K562 (cell line): ENCODE measurements around the gene SPATA33. TPM values are rescaled to one million over a fixed set of nuclear protein-coding genes. Genes with fewer than 3 reads are reported as not detected.

Source experiments
- ATAC-seq: fragments of 200-7000 bp; cut with Tn5 transposase; 3 replicates; pipeline ENCODE4 v1.9.1; 2020; ENCODE audit warnings: moderate library complexity
- BruUV-seq: library from RNA; stranded (reverse); fragments of 400-500 nt; replicated peaks from 2 replicates; lab custom pipeline; 2021; lab: Mats Ljungman, UMichigan
- CTCF ChIA-PET: fragments of 300-600 bp; formaldehyde crosslinking; extraction: SDS; loops from one replicate; lab custom pipeline; 2021; ENCODE audit warnings: low intra/inter-chr PET ratio; lab: Yijun Ruan, JAX
- POLR2A ChIA-PET: fragments of 300-600, 350-650 bp; sonication (Branson Sonifier 250); formaldehyde crosslinking; extraction: SDS; loops from one replicate; lab custom pipeline; 2021; ENCODE audit warnings: antibody characterized with exemption, inconsistent platforms; lab: Yijun Ruan, JAX
- DNase-seq, 4 experiments: peaks; one replicate each; pipeline versions ENCODE4 v3.0.0 to v3.0.0-alpha.2; 2011 to 2018; ENCODE audit warnings: low spot score in 3 of 4, mixed read lengths in 3 of 4; ENCODE audit errors: extremely low read depth in 1 of 4
- FAIRE-seq: peaks from 2 replicates; lab custom pipeline; 2011; peaks lifted over from hg19 to GRCh38; lab: Jason Lieb, UNC
- H2AFZ ChIP-seq: 2 replicates; pipeline ENCODE4 v1.6.0; 2011; ENCODE audit warnings: low read depth, low read length, control low read depth, inconsistent platforms
- H3K27ac ChIP-seq: fragments of 200-600 bp; 3 replicates; pipeline ENCODE4 v1.8.0; 2011; ENCODE audit warnings: low read depth, mild to moderate bottlenecking, control low read depth, inconsistent platforms, low read length, moderate library complexity, mixed read lengths; ENCODE audit errors: extremely low read depth
- H3K27me3 ChIP-seq, 2 experiments: fragments of 300-600 bp in 1 of 2; 2 replicates in 1 of 2; 3 replicates in 1 of 2; pipeline versions ENCODE4 v1.6.0 to v1.8.0; 2011; ENCODE audit warnings: inconsistent platforms in 2 of 2, low read length in 2 of 2, mild to moderate bottlenecking in 1 of 2, mixed read lengths in 1 of 2, moderate library complexity in 1 of 2; ENCODE audit not compliant: control insufficient read depth in 2 of 2, insufficient read depth in 2 of 2
- H3K36me3 ChIP-seq: fragments of 300-600 bp; 3 replicates; pipeline ENCODE4 v1.8.0; 2011; ENCODE audit warnings: mild to moderate bottlenecking, low read length, inconsistent platforms; ENCODE audit not compliant: control insufficient read depth, insufficient read depth
- H3K4me1 ChIP-seq, 2 experiments: fragments of 200-600 bp in 1 of 2; replicated peaks in 1 of 2; 2 replicates in 1 of 2; 3 replicates in 1 of 2; pipeline versions ENCODE4 v1.5.1 to v1.8.0; 2011; ENCODE audit warnings: inconsistent platforms in 2 of 2, low read length in 2 of 2, mild to moderate bottlenecking in 1 of 2, mixed read lengths in 1 of 2, moderate library complexity in 1 of 2; ENCODE audit not compliant: control insufficient read depth in 2 of 2, insufficient read depth in 2 of 2
- H3K4me2 ChIP-seq: 2 replicates; pipeline ENCODE4 v1.6.1; 2011; ENCODE audit warnings: low read length, control low read depth, inconsistent platforms, mixed read lengths; ENCODE audit not compliant: insufficient read depth
- H3K4me3 ChIP-seq: fragments of 200-600 bp; sonication (generic), shearing (Covaris generic); 2 replicates; pipeline ENCODE4 v1.5.1; 2016; ENCODE audit warnings: control low read depth, inconsistent platforms
- H3K79me2 ChIP-seq: fragments of 200-600 bp; 3 replicates; pipeline ENCODE4 v1.8.0; 2011; ENCODE audit warnings: low read length, inconsistent platforms; ENCODE audit not compliant: control insufficient read depth, insufficient read depth
- H3K9ac ChIP-seq, 2 experiments: 2 replicates each; pipeline versions ENCODE4 v1.6.0 to v1.6.1; 2011; ENCODE audit warnings: low read depth in 2 of 2, low read length in 2 of 2, control low read depth in 1 of 2, inconsistent platforms in 1 of 2, mild to moderate bottlenecking in 1 of 2, mixed read lengths in 1 of 2; ENCODE audit not compliant: insufficient read depth in 1 of 2
- H3K9me1 ChIP-seq: one replicate; pipeline ENCODE4 v1.6.0; 2011; ENCODE audit warnings: inconsistent platforms, mild to moderate bottlenecking, low read length, moderate library complexity; ENCODE audit not compliant: control insufficient read depth, insufficient read depth
- H3K9me3 ChIP-seq: replicated peaks from 2 replicates; pipeline ENCODE4 v1.5.1; 2011; ENCODE audit warnings: low read depth, low read length, inconsistent platforms; ENCODE audit not compliant: control insufficient read depth, insufficient read depth
- H4K20me1 ChIP-seq: replicated peaks from 2 replicates; pipeline ENCODE4 v1.6.1; 2011; ENCODE audit warnings: low read length, inconsistent platforms, mixed read lengths; ENCODE audit not compliant: control insufficient read depth, insufficient read depth
- BMI1 ChIP-seq: fragments of 150-350 bp; IDR thresholded peaks from 2 replicates; pipeline ENCODE4 v1.6.1; 2014; ENCODE audit warnings: low read length
- ESRRB ChIP-seq: fragments of 250-450 bp; sonication (Bioruptor Pico); IDR thresholded peaks from 2 replicates; pipeline ENCODE4 v1.5.0; 2020; ENCODE audit warnings: mild to moderate bottlenecking, moderate library complexity, borderline replicate concordance
- EZH2 ChIP-seq: IDR thresholded peaks from 2 replicates; pipeline ENCODE4 v1.6.1; 2012; ENCODE audit warnings: low read depth, mild to moderate bottlenecking, inconsistent platforms, low read length, borderline replicate concordance
- FOXJ3 ChIP-seq: sonication (generic); formaldehyde crosslinking; IDR thresholded peaks from 2 replicates; pipeline ENCODE4 v1.4.0; 2020; ENCODE audit warnings: mild to moderate bottlenecking, missing genetic modification reagents
- KHSRP ChIP-seq: fragments of 450-650 bp; IDR thresholded peaks from 2 replicates; pipeline ENCODE4 v1.6.1; 2017
- NEUROD1 ChIP-seq: fragments of 150-350 bp; IDR thresholded peaks from 2 replicates; pipeline ENCODE4 v1.6.1; 2014; ENCODE audit warnings: borderline replicate concordance, low read length, low read depth; ENCODE audit not compliant: partially characterized antibody
- NR4A1 ChIP-seq, 2 experiments: fragments of 250-450 bp in 1 of 2; fragments of 450-650 bp in 1 of 2; sonication (Bioruptor Pico) in 1 of 2; IDR thresholded peaks; 2 replicates each; pipeline versions ENCODE4 v1.4.0 to v1.6.1; 2016 to 2020; ENCODE audit warnings: mild to moderate bottlenecking in 2 of 2, missing compliant biosample characterization in 1 of 2, missing genetic modification characterization in 1 of 2, moderate library complexity in 1 of 2
- PCBP1 ChIP-seq: fragments of 200-400 bp; formaldehyde crosslinking; IDR thresholded peaks from 2 replicates; pipeline ENCODE4 v1.6.1; 2018; ENCODE audit warnings: mild to moderate bottlenecking, low read depth, low read length; ENCODE audit not compliant: poor library complexity, severe bottlenecking
- PHTF2 ChIP-seq: fragments of 250-450 bp; sonication (Bioruptor Pico); IDR thresholded peaks from 2 replicates; pipeline ENCODE4 v1.5.0; 2021; ENCODE audit warnings: mild to moderate bottlenecking
- POLR2A ChIP-seq: fragments of 450-650 bp; conservative IDR thresholded peaks from 2 replicates; pipeline ENCODE4 v1.6.1; 2016
- PURB ChIP-seq: sonication (generic); formaldehyde crosslinking; IDR thresholded peaks from 2 replicates; pipeline ENCODE4 v1.9.0; 2021; ENCODE audit warnings: low read depth, mild to moderate bottlenecking, missing genetic modification reagents
- RFX1 ChIP-seq: fragments of 450-650 bp; IDR thresholded peaks from 2 replicates; pipeline ENCODE4 v1.6.1; 2016; ENCODE audit warnings: mild to moderate bottlenecking, moderate library complexity
- SIX5 ChIP-seq, 2 experiments: IDR thresholded peaks; 2 replicates each; pipeline ENCODE4 v1.6.1; 2011; ENCODE audit warnings: low read length in 2 of 2, borderline replicate concordance in 1 of 2, low read depth in 1 of 2, mild to moderate bottlenecking in 1 of 2, moderate library complexity in 1 of 2; ENCODE audit not compliant: insufficient read depth in 1 of 2
- ZNF184 ChIP-seq: sonication (generic); formaldehyde crosslinking; IDR thresholded peaks from 2 replicates; pipeline ENCODE4 v1.5.0; 2020; ENCODE audit warnings: missing genetic modification reagents
- ZNF639 ChIP-seq, 2 experiments: fragments of 200-800 bp in 1 of 2; sonication (Bioruptor generic) in 1 of 2; sonication (generic) in 1 of 2; formaldehyde crosslinking in 1 of 2; IDR thresholded peaks in 1 of 2; conservative IDR thresholded peaks in 1 of 2; 2 replicates each; pipeline versions ENCODE4 v1.5.0 to v1.6.1; 2016 to 2020; ENCODE audit warnings: missing compliant biosample characterization in 1 of 2, missing genetic modification characterization in 1 of 2, missing genetic modification reagents in 1 of 2
- WGBS: fragments of 100-300 bp; shearing (Covaris generic); methylation state at CpG from one replicate; pipeline ENCODE4 v1.1.6; 2016; ENCODE audit warnings: low coverage, mixed read lengths; ENCODE audit not compliant: insufficient coverage; ENCODE audit errors: missing lambda C conversion rate; 5-methylcytosine and 5-hydroxymethylcytosine counted together
- in situ Hi-C: fragments of 300-500 bp; cut with MboI; formaldehyde crosslinking; loops from 4 replicates; pipeline ENCODE4 v1.15.0; 2018; ENCODE audit warnings: inconsistent platforms, mixed read lengths
- intact Hi-C: fragments of 100-400 bp; cut with micrococcal nuclease; formaldehyde crosslinking; loops from 2 replicates; pipeline ENCODE4 v1.14.2; 2022
- polyA plus RNA-seq, 8 experiments: library from polyadenylated mRNA; depleted of rRNA in 4 of 8; stranded (reverse) in 5 of 8; unstranded in 3 of 8; fragments of >200 nt; fragmentation: Nextera tagmentation in 2 of 8; fragmentation: Illumina TruSeq in 1 of 8; extraction: Ambion mirVana in 2 of 8; extraction: Trizol in 1 of 8; gene quantifications; 2 replicates each; pipeline versions ENCODE4 v1.2.1 to v1.2.3, GENCODE V29; 2011 to 2014; ENCODE audit warnings: inconsistent platforms in 1 of 8, missing spikeins in 1 of 8
- total RNA-seq, 7 experiments: library from RNA; depleted of rRNA in 6 of 7; stranded (reverse); fragments of >200 nt in 6 of 7; fragmentation: Illumina TruSeq in 2 of 7; extraction: Trizol in 2 of 7; gene quantifications; 2 replicates each; pipeline versions ENCODE4 v1.2.1 to v1.2.3, GENCODE V29; 2011 to 2021; ENCODE audit warnings: low replicate concordance in 1 of 7
- TF ChIP-seq, protein P1 (sequence below), 2 experiments: IDR thresholded peaks in 1 of 2; conservative IDR thresholded peaks in 1 of 2; 2 replicates each; pipeline ENCODE4 v1.6.1; 2016; ENCODE audit warnings: low read depth in 2 of 2, mild to moderate bottlenecking in 1 of 2, missing compliant biosample characterization in 1 of 2, missing genetic modification characterization in 1 of 2, moderate library complexity in 1 of 2
- TF ChIP-seq, protein P2 (sequence below): sonication (generic); formaldehyde crosslinking; IDR thresholded peaks from 2 replicates; pipeline ENCODE4 v1.8.1; 2023; ENCODE audit warnings: mild to moderate bottlenecking, missing genetic modification reagents

The SPATA33 gene
- total and polyA plus RNA-seq, 9 of the 15 experiments (the other 6 are each of a cell fraction or from before 2014, with no cell fraction given) = 4.0 to 20.0 (median 11.8) TPM

GRCh38 chr16:89646270-89646669, 11.4 kb upstream of the SPATA33 start:
- ChIA-PET POLR2A (no interaction called here), CTCF (no interaction called here)
- Histone ChIP-seq H3K9me1 (no peaks in the 10 kb centered on the region), H3K9ac (no peak overlapping the region), H4K20me1 (no peaks in the 10 kb centered on the region), H3K27ac (no peak overlapping the region), H2AFZ (no peak overlapping the region), H3K36me3 (peaks cover 46% of the 10 kb centered on the region; the same call in 2 of the 3 replicates), H3K9me3 (no peaks in the 10 kb centered on the region), H3K79me2 (no peaks in the 10 kb centered on the region; the same call in 2 of the 3 replicates), H3K27me3 (no peaks in the 10 kb centered on the region), H3K4me2 (no peak overlapping the region), H3K4me1 (peaks cover 0 to 33% of the 10 kb centered on the region in 2 experiments; a peak in 3 of 5 replicates), H3K4me3 (no peak overlapping the region)
- FAIRE-seq (no peak), ATAC-seq (no peak), DNase-seq (no peak)
- 94% methylated on average over 20 of the region's 22 CpGs for WGBS
- intact Hi-C loops = loop anchor here (10.0 kb wide), 1 partner anchor 71 kb away; the partner anchor contains the start of gene CPNE7
- no TSS peak for BruUV-seq
- in situ Hi-C loops = no loop called here
- TF ChIP-seq EZH2 (no peak), FOXJ3 (CRISPR knock-in tag) (no peak), NR4A1 (CRISPR knock-in tag; IDR thresholded peaks at IDR 0.05) (no peak), NR4A1 (tag; IDR thresholded peaks at IDR 0.05) (no peak), ZNF639 (CRISPR knock-in tag; conservative IDR thresholded peaks at IDR 0.05 in 1 of 2, IDR thresholded peaks at IDR 0.05 in 1 of 2) (no peak), ESRRB (CRISPR knock-in tag) (no peak), SIX5 (IDR thresholded peaks at IDR 0.05; ENCODE audit: borderline replicate concordance in 1 of 2, insufficient read depth in 1 of 2, low read depth in 1 of 2, low read length in 2 of 2) (no peak), RFX1 (no peak), ZNF184 (CRISPR knock-in tag) (no peak), PCBP1 (no peak), KHSRP (no peak), PURB (CRISPR knock-in tag) (no peak), POLR2A (no peak), NEUROD1 (no peak), PHTF2 (CRISPR knock-in tag) (no peak), BMI1 (no peak)
- TF ChIP-seq, protein P1, sequence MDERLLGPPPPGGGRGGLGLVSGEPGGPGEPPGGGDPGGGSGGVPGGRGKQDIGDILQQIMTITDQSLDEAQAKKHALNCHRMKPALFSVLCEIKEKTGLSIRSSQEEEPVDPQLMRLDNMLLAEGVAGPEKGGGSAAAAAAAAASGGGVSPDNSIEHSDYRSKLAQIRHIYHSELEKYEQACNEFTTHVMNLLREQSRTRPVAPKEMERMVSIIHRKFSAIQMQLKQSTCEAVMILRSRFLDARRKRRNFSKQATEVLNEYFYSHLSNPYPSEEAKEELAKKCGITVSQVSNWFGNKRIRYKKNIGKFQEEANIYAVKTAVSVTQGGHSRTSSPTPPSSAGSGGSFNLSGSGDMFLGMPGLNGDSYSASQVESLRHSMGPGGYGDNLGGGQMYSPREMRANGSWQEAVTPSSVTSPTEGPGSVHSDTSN (CRISPR knock-in tag; IDR thresholded peaks at IDR 0.05; ENCODE audit: low read depth) = no peak
- TF ChIP-seq, protein P1 (tag; conservative IDR thresholded peaks at IDR 0.05; ENCODE audit: low read depth) = no peak
- TF ChIP-seq, protein P2, sequence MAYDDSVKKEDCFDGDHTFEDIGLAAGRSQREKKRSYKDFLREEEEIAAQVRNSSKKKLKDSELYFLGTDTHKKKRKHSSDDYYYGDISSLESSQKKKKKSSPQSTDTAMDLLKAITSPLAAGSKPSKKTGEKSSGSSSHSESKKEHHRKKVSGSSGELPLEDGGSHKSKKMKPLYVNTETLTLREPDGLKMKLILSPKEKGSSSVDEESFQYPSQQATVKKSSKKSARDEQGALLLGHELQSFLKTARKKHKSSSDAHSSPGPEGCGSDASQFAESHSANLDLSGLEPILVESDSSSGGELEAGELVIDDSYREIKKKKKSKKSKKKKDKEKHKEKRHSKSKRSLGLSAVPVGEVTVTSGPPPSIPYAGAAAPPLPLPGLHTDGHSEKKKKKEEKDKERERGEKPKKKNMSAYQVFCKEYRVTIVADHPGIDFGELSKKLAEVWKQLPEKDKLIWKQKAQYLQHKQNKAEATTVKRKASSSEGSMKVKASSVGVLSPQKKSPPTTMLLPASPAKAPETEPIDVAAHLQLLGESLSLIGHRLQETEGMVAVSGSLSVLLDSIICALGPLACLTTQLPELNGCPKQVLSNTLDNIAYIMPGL = no peak
